A549 (cell line): Measurements from ENCODE around the gene CALU.

Source experiments
- EHMT2 ChIP-seq: fragments of 200-600 bp; sonication (generic); IDR thresholded peaks from 2 replicates; pipeline ENCODE4 v1.6.1; 2016; ENCODE audit warnings: antibody characterized with exemption, low read depth, mild to moderate bottlenecking, moderate library complexity
- EP300 ChIP-seq, 2 experiments: fragments of >200 bp; sonication (Bioruptor Twin); formaldehyde crosslinking; IDR thresholded peaks; 2 replicates in 1 of 2; 3 replicates in 1 of 2; pipeline ENCODE4 v1.6.1; 2016 to 2017
- ESRRA ChIP-seq: fragments of 150-350 bp; IDR thresholded peaks from 2 replicates; pipeline ENCODE4 v1.6.1; 2014; ENCODE audit warnings: mild to moderate bottlenecking, low read length, borderline replicate concordance
- FOXS1 ChIP-seq: fragments of 250-450 bp; sonication (Bioruptor Pico); IDR thresholded peaks from 2 replicates; pipeline ENCODE4 v1.5.0; 2020; ENCODE audit warnings: mild to moderate bottlenecking, moderate library complexity
- NPAS2 ChIP-seq: fragments of 250-450 bp; sonication (Bioruptor Pico); IDR thresholded peaks from 2 replicates; pipeline ENCODE4 v1.8.0; 2022; ENCODE audit warnings: mild to moderate bottlenecking, moderate library complexity, borderline replicate concordance
- POLR2A ChIP-seq: IDR thresholded peaks from 2 replicates; pipeline ENCODE4 v1.6.1; 2012; ENCODE audit warnings: mild to moderate bottlenecking, low read length
- RARB ChIP-seq: fragments of 250-450 bp; sonication (Bioruptor Pico); IDR thresholded peaks from 2 replicates; pipeline ENCODE4 v1.8.0; 2021; ENCODE audit warnings: mild to moderate bottlenecking, moderate library complexity

GRCh38 chr7:128774921-128775320 lies 35.8 kb downstream of the CALU start:
- TF ChIP-seq RARB (CRISPR knock-in tag) (no peak), NPAS2 (CRISPR knock-in tag) (no peak), POLR2A (no peak), ESRRA (no peak), EHMT2 (no peak), EP300 (IDR thresholded peaks at IDR 0.05) (no peak), FOXS1 (CRISPR knock-in tag) (no peak)
